ENCODE data around the gene KCNN3.

- TF ChIP-seq CTCF (IDR thresholded peaks at IDR 0.05): no peak
- TF ChIP-seq ZFX (IDR thresholded peaks at IDR 0.05; ENCODE audit: borderline replicate concordance): no peak
These were observed 126.5 kb downstream of the KCNN3 start for GRCh38 chr1:154743526-154744036.
